ENCODE measurements around the gene VWA8. TPM values are rescaled to one million over a fixed set of nuclear protein-coding genes. Genes with fewer than 3 reads are reported as not detected.
"Not testable (repeated sequence)": the region's sequence is repeated elsewhere in the genome, so short reads cannot be mapped to it uniquely, and the experiment has no call there.

The VWA8 gene
- total RNA-seq, 4 donors from 2014 or later = 19.5 to 26.2 (median 21.6) TPM

DNA sequence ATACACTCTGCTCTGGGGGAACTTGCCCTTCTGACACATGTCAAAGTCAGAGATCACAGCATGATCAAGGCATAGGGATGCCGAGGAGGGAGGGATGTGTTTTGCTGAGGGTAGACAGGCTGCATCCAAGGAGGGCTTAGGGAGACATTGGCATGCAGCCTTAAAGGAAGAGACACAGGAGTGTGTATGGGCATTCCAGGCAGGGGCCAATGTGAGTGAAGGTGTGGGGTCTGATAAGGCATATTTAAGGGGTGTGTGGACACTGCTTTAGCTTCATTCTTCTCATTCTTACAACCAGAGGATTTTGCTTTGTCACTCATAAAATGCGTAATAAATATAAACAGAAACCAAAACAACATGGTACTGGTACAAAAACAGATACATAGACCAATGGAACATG, 310.2 kb downstream of the VWA8 start:
- Histone ChIP-seq H3K9me3 (no peaks in the 10 kb centered on the region), H3K4me3 (no peak overlapping the region), H3K36me3 (no peaks in the 10 kb centered on the region), H3K27ac (replicated peaks in 1 of 4) (peak overlapping the region in 1 of 4 donors; percentile 5), H3K4me1 (peaks cover 24 to 53% (median 46%) of the 10 kb centered on the region in 4 donors), H3K27me3 (no peaks in the 10 kb centered on the region)
- WGBS = 94% methylated on average over 2 of the region's 2 CpGs
- no peak for DNase-seq (ENCODE audit: extremely low spot score)
- no peak for TF ChIP-seq POLR2A (IDR thresholded peaks at IDR 0.05; ENCODE audit: low read depth)
- no peak for TF ChIP-seq POLR2AphosphoS5 (IDR thresholded peaks at IDR 0.05)
- TF ChIP-seq, protein P1, sequence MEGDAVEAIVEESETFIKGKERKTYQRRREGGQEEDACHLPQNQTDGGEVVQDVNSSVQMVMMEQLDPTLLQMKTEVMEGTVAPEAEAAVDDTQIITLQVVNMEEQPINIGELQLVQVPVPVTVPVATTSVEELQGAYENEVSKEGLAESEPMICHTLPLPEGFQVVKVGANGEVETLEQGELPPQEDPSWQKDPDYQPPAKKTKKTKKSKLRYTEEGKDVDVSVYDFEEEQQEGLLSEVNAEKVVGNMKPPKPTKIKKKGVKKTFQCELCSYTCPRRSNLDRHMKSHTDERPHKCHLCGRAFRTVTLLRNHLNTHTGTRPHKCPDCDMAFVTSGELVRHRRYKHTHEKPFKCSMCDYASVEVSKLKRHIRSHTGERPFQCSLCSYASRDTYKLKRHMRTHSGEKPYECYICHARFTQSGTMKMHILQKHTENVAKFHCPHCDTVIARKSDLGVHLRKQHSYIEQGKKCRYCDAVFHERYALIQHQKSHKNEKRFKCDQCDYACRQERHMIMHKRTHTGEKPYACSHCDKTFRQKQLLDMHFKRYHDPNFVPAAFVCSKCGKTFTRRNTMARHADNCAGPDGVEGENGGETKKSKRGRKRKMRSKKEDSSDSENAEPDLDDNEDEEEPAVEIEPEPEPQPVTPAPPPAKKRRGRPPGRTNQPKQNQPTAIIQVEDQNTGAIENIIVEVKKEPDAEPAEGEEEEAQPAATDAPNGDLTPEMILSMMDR (IDR thresholded peaks at IDR 0.05) = no peak
- TF ChIP-seq EP300 (IDR thresholded peaks at IDR 0.05) = no peak
- intact Hi-C loops (cut with DNase I) = loop anchor here (5.0 to 10.0 kb wide), 2 partner anchors 196 to 298 kb away; partner anchors contain the start of gene RGCC

- TF ChIP-seq POLR2AphosphoS5 (IDR thresholded peaks at IDR 0.05) (no peak), POLR2A (IDR thresholded peaks at IDR 0.05; ENCODE audit: low read depth) (no peak), EP300 (IDR thresholded peaks at IDR 0.05) (no peak)
- TF ChIP-seq, protein P1 (IDR thresholded peaks at IDR 0.05) = peak in 2 of 3 experiments; percentile 21 to 45
- H3K27ac ChIP-seq (replicated peaks in 1 of 4) = peak overlapping the region in 2 of 4 donors; percentile 46 to 65
- H3K4me3 ChIP-seq = no peak overlapping the region
- no peaks in the 10 kb centered on the region for H3K9me3 ChIP-seq
- 83% methylated on average over 3 of the region's 3 CpGs for WGBS
- peaks cover 33 to 63% (median 56%) of the 10 kb centered on the region in 4 donors for H3K4me1 ChIP-seq
- H3K36me3 ChIP-seq = no peaks in the 10 kb centered on the region
- no peak for DNase-seq (ENCODE audit: extremely low spot score)
- intact Hi-C loops (cut with DNase I) = loop anchor here (5.0 to 10.0 kb wide), 2 partner anchors 195 to 297 kb away; partner anchors contain the start of gene RGCC
- no peaks in the 10 kb centered on the region for H3K27me3 ChIP-seq
Measured at GRCh38 chr13:41649659-41650058, 311.2 kb downstream of the VWA8 start.

DNA sequence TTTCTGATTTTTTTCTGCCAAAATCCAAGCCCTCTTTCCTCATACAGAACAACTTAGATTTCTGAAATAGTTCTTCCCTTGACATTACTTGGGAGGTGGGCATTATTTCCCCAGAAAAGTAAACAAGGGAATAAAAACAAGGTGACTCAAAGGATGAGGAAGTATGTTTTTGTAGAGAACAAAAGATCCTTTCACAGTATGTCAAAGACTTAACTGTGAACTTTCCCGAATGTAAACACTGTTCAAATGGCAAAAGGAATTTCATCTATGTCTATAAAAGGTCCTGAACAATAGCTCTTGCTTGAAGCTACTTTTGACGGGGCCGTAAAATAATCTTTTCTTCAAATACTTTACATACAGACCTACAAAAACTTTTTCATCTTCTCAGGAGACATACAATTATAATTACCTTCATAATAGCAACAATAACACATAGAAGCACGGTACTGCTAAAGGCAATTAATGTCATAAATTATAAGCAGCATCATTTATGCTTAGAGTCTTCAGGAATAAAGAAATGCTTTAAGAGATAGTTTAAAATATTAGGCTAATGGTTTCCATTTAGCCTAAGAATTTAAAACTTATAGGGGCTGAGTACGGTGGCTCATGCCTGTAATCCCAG, 312.5 kb downstream of the VWA8 start:
- peaks cover 38 to 73% (median 63%) of the 10 kb centered on the region in 4 donors for H3K4me1 ChIP-seq

DNA sequence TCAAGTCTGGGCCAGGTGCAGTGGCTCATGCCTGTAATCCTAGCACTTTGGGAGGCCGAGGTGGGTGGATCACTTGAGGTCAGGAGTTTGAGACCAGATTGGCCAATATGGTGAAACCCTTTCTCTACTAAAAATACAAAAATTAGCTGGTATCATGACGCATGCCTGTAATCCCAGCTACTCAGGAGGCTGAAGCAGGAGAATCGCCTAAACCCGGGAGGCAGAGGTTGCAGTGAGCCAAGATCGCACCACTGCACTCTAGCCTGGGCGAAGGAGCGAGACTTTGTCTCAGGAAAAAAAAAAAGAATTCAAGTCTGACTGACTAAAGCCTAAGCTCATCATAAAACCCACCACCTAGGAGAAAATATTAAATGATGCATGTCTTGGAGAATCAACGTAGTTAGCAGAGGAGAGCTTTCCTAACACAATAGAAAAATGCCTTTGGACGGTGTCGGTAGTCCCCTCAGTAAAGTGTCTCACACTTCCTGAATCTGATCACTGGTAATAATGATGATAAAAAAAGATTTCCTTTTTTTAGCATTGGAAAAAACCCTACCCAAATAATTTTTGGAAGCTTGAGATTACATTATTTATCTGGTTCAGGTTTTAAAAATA, 313.1 kb downstream of the VWA8 start:
- intact Hi-C loops (cut with DNase I); H3K27me3 ChIP-seq; H3K9me3 ChIP-seq; DNase-seq (ENCODE audit: extremely low spot score); H3K36me3 ChIP-seq; H3K4me3 ChIP-seq: not testable (repeated sequence)
- Histone ChIP-seq H3K4me1 (peaks cover 38 to 71% (median 63%) of the 10 kb centered on the region in 4 donors), H3K27ac (replicated peaks in 1 of 4) (peak overlapping the region; percentile 46 to 68 (median 62))
- WGBS = 76% methylated on average over 10 of the region's 10 CpGs

More for the DNA sequence above, 312.5 kb downstream of the VWA8 start:
- H3K27ac ChIP-seq (replicated peaks in 1 of 4) = peak overlapping the region; percentile 46 to 68 (median 62)
- no peaks in the 10 kb centered on the region for H3K36me3 ChIP-seq
- no peak overlapping the region for H3K4me3 ChIP-seq
- TF ChIP-seq POLR2AphosphoS5 (IDR thresholded peaks at IDR 0.05) (no peak), POLR2A (IDR thresholded peaks at IDR 0.05; ENCODE audit: low read depth) (no peak), EP300 (IDR thresholded peaks at IDR 0.05) (no peak)
- TF ChIP-seq, protein P1 (IDR thresholded peaks at IDR 0.05) = no peak
- no peak for DNase-seq (ENCODE audit: extremely low spot score)
- H3K27me3 ChIP-seq = no peaks in the 10 kb centered on the region
- 54% methylated on average over 5 of the region's 5 CpGs for WGBS
- intact Hi-C loops (cut with DNase I) = no loop called here
- H3K9me3 ChIP-seq = no peaks in the 10 kb centered on the region

DNA sequence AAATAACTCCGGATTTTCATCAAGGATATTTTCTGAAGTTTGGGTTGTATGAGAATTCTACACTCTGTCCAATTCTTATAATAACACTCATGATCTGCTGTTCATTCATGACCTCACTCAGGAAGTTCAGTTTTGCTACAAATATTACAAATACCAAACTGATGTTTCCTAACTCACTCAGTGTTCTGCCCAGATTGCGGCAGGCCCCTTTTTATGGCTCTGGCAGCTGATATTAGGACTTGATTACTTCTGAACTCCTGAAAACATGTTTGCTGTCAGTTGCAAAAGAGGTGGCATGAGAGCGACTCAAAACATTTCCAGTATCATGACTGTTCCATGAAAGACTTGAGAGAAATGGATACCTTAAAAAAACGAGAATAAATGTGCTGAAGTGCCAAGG, 315.6 kb downstream of the VWA8 start:
- H3K4me3 ChIP-seq = no peak overlapping the region
- intact Hi-C loops (cut with DNase I) = no loop called here
- H3K36me3 ChIP-seq = no peaks in the 10 kb centered on the region
- no peaks in the 10 kb centered on the region for H3K9me3 ChIP-seq
- TF ChIP-seq, protein P1 (IDR thresholded peaks at IDR 0.05) = no peak
- TF ChIP-seq POLR2AphosphoS5 (IDR thresholded peaks at IDR 0.05) (peak; percentile 49 to 66), EP300 (IDR thresholded peaks at IDR 0.05) (no peak), POLR2A (IDR thresholded peaks at IDR 0.05; ENCODE audit: low read depth) (no peak)
- 46% methylated on average over 4 of the region's 4 CpGs for WGBS
- H3K27ac ChIP-seq (replicated peaks in 1 of 4) = peak overlapping the region; percentile 45 to 55 (median 50)
- DNase-seq (ENCODE audit: extremely low spot score) = no peak
- H3K27me3 ChIP-seq = no peaks in the 10 kb centered on the region
- H3K4me1 ChIP-seq = peaks cover 32 to 68% (median 58%) of the 10 kb centered on the region in 4 donors
